Choroid plexus epithelial cell (primary cell): ENCODE data around the gene KCTD19.

Experiments
- DNase-seq: peaks from one replicate; pipeline ENCODE4 v3.0.0-alpha.2; 2010; ENCODE audit warnings: low read depth
- H3K4me3 ChIP-seq: 2 replicates; pipeline ENCODE4 v1.5.1; 2011; ENCODE audit warnings: low read depth, mild to moderate bottlenecking, control low read depth, low read length, moderate library complexity
- CTCF ChIP-seq: conservative IDR thresholded peaks from 2 replicates; pipeline ENCODE4 v1.5.1; 2011; ENCODE audit warnings: low read depth, mild to moderate bottlenecking, control low read depth, inconsistent platforms, low read length, moderate library complexity

KCTD19 gene

GRCh38 chr16:67252609-67253497 is 73.7 kb downstream of the KCTD19 start:
- DNase-seq = no peak
- no peak for TF ChIP-seq CTCF
- H3K4me3 ChIP-seq = no peak overlapping the region

GRCh38 chr16:67250045-67250327 is 76.6 kb downstream of the KCTD19 start:
- peak overlapping the region; percentile 64 for H3K4me3 ChIP-seq
- TF ChIP-seq CTCF = no peak
- DNase-seq = no peak

GRCh38 chr16:67249178-67250044 is 77.1 kb downstream of the KCTD19 start:
- no peak for TF ChIP-seq CTCF
- peak overlapping the region; percentile 64 for H3K4me3 ChIP-seq
- DNase-seq = peak; percentile 28

GRCh38 chr16:67248401-67249177 is 78.0 kb downstream of the KCTD19 start, which contains the start of gene SLC9A5:
TSS of gene SLC9A5 (plus strand) at chr16:67248979. CDS start at chr16:67249015, 36 bp downstream.
- no peak for DNase-seq
- TF ChIP-seq CTCF = no peak
- peak within 1 kb of the TSS; percentile 64 for H3K4me3 ChIP-seq

GRCh38 chr16:67248073-67248400 is 78.5 kb downstream of the KCTD19 start:
- TF ChIP-seq CTCF = no peak
- no peak for DNase-seq
- H3K4me3 ChIP-seq = peak overlapping the region; percentile 64

- TF ChIP-seq CTCF = no peak
- DNase-seq = peak; percentile 97
- peak within 1 kb of the TSS; percentile 72 for H3K4me3 ChIP-seq
Measured at GRCh38 chr16:67247192-67248072, 79.1 kb downstream of the KCTD19 start, which contains the start of gene FHOD1. TSS of gene FHOD1 (minus strand) at chr16:67247481. CDS start at chr16:67247410, 71 bp downstream.
